Spleen (tissue), 7 donors: ENCODE data around the gene CTAG1A.
"Not testable (repeated sequence)": the region's sequence is repeated elsewhere in the genome, so short reads cannot be mapped to it uniquely, and the experiment has no call there.

Experiments used
- POLR2A ChIP-seq, 3 donors: fragments of 450-650 bp; IDR thresholded peaks; one replicate each; pipeline ENCODE4 v1.5.1; 2017; ENCODE audit warnings: antibody characterized with exemption in 3 of 3, mild to moderate bottlenecking in 1 of 3
- POLR2AphosphoS5 ChIP-seq, 3 donors: sonication (generic); formaldehyde crosslinking; IDR thresholded peaks; one replicate each; pipeline ENCODE4 v1.5.1; 2017; ENCODE audit warnings: antibody characterized with exemption in 3 of 3
- TF ChIP-seq, protein P1 (sequence below), 11 experiments: fragments of 200-600 bp in 7 of 11; fragments of 450-650 bp in 4 of 11; sonication (generic) in 4 of 11; IDR thresholded peaks in 8 of 11; conservative IDR thresholded peaks in 3 of 11; 1 replicate in 7 of 11; 2 replicates in 4 of 11; pipeline versions ENCODE4 v1.4.0 to v1.8.0; 2016 to 2021; ENCODE audit warnings: antibody characterized with exemption in 11 of 11, inconsistent platforms in 4 of 11, mild to moderate bottlenecking in 1 of 11
- donor health status: DM: no; HTN: no; CAD: no; lungs with moderate emphysema.
- donor health status: DM: no; HTN: no; CAD: no.
- donor health status: DM: no; HTN: no; CAD: no.

DNA sequence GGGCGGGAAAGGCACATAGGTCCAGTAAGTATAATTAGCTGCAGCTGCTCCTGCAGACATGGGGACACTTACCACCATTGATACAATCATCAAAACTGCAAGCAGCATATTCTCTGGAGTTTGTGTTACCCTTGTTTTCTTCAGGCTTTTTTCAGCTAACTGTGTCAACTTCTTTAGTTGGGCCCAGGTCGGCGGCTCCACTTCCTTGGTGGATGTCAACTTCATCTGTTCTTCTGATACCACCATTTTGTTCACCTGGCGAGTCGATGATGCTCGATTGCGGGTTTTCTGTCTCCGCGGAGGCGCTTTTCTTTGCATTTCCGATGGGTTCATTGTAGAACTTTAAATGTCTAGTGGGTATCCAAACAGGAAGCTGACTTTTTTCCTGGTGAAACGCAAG lies 26.2 kb downstream of the CTAG1A start:
- TF ChIP-seq, protein P1, sequence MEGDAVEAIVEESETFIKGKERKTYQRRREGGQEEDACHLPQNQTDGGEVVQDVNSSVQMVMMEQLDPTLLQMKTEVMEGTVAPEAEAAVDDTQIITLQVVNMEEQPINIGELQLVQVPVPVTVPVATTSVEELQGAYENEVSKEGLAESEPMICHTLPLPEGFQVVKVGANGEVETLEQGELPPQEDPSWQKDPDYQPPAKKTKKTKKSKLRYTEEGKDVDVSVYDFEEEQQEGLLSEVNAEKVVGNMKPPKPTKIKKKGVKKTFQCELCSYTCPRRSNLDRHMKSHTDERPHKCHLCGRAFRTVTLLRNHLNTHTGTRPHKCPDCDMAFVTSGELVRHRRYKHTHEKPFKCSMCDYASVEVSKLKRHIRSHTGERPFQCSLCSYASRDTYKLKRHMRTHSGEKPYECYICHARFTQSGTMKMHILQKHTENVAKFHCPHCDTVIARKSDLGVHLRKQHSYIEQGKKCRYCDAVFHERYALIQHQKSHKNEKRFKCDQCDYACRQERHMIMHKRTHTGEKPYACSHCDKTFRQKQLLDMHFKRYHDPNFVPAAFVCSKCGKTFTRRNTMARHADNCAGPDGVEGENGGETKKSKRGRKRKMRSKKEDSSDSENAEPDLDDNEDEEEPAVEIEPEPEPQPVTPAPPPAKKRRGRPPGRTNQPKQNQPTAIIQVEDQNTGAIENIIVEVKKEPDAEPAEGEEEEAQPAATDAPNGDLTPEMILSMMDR (IDR thresholded peaks at IDR 0.05 in 8 of 11, conservative IDR thresholded peaks at IDR 0.05 in 3 of 11) = not testable (repeated sequence)
- TF ChIP-seq POLR2A, POLR2AphosphoS5 (IDR thresholded peaks at IDR 0.05): not testable (repeated sequence)
